C4-2B (cell line): ENCODE measurements around the gene YEATS2.

ENCODE experiments used
- H3K27ac ChIP-seq: fragments of 450-650 bp; 2 replicates; pipeline ENCODE4 v1.5.1; 2017
- ZFX ChIP-seq: fragments of 450-650 bp; IDR thresholded peaks from 2 replicates; pipeline ENCODE4 v1.6.1; 2017
- TF ChIP-seq, protein P1 (sequence below): fragments of 450-650 bp; conservative IDR thresholded peaks from 2 replicates; pipeline ENCODE4 v1.5.1; 2017; ENCODE audit warnings: mild to moderate bottlenecking

YEATS2 gene

DNA sequence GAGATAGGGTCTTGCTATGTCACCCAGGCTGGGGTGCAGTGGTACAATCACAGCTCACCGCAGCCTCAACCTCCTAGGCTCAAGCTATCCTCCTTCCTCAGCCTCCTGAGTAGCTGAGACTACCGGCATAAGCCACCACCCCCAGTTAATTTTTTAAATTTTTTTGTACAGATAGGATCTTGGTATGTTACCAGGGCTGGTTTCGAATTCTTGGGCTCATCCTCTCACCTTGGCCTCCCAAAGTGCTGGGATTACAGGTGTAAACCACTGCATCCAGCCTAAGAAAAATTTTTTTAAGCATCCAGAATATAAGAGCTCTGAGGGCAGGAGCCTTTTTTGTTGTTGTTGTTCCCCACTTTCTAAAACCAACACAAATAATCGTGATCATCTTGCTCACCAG is 142.2 kb downstream of the YEATS2 start:
- TF ChIP-seq, protein P1, sequence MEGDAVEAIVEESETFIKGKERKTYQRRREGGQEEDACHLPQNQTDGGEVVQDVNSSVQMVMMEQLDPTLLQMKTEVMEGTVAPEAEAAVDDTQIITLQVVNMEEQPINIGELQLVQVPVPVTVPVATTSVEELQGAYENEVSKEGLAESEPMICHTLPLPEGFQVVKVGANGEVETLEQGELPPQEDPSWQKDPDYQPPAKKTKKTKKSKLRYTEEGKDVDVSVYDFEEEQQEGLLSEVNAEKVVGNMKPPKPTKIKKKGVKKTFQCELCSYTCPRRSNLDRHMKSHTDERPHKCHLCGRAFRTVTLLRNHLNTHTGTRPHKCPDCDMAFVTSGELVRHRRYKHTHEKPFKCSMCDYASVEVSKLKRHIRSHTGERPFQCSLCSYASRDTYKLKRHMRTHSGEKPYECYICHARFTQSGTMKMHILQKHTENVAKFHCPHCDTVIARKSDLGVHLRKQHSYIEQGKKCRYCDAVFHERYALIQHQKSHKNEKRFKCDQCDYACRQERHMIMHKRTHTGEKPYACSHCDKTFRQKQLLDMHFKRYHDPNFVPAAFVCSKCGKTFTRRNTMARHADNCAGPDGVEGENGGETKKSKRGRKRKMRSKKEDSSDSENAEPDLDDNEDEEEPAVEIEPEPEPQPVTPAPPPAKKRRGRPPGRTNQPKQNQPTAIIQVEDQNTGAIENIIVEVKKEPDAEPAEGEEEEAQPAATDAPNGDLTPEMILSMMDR, result no peak

DNA sequence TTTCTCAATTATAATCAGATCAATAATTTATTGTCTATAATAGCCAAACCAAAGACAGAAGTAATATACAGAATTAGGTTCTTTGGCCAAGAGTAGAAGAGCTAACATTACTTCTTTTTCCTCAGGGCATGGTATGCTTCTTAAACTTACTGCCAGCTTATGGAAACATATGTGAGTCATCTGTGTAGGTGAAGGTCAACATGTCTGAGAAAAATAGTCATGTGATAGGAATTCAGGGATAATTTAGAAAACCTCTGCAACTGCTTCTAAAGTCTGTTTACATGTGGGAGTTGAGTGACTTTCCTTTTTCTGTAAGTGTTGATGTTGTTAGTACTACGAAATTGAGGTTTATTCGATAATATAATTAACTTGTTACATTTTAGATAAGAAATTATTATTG is 147.0 kb downstream of the YEATS2 start:
- no peak overlapping the region for H3K27ac ChIP-seq

More for the DNA sequence above, 142.2 kb downstream of the YEATS2 start:
- H3K27ac ChIP-seq, result no peak overlapping the region

DNA sequence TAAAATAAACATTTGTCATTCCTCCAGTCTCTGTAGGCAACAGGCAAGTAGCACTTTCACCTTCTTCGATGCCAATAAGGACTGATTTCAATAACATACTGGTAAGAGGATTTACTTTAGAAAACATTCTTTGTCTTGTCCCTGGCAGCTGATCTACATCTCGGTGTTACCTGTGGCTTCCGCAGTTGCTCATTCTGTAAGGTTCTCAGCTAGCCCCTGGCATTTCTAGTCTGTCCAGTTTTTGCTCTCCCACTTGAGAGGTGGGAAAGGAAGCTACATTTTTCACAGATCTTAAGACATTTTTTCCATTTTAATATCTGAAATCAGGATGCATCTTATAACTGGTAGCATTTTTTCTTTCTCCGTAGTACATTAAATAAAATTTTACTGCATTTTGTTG is 147.5 kb downstream of the YEATS2 start:
- TF ChIP-seq ZFX, result no peak
- TF ChIP-seq, protein P1, result no peak
- no peak overlapping the region for H3K27ac ChIP-seq

More for the DNA sequence above, 147.0 kb downstream of the YEATS2 start:
- no peak for TF ChIP-seq ZFX
- TF ChIP-seq, protein P1, result no peak

DNA sequence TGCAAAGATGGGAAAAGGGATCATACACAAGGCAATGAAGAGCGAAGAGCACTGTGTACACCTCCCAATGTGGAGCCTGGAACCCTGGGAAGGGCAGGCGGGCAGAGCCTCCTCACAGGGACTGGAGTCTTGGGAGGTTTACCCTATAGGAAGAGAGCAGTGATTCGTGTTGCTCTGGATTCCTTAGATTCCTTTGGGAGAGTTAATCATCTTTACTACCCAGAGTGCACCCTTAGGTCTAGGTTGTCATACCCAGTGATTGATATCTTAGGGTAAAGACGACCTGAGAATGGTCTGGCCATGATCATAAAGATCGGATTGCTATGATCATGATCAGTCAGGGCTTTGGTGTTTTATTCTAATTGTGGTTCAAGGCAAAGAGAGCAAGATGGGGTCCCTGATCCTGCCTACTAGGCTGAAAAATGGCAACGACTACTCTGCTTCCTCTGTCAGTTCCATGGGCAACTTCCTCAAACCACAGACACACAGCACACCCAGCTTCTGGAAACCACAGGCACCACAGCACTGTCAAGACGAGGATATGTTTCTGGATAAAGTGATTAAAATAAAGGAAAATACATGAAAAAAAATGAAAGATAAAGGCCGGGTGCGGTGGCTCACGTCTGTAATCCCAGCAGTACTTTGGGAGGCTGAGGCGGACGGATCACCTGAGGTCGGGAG is 148.2 kb downstream of the YEATS2 start:
- TF ChIP-seq ZFX, result no peak
- TF ChIP-seq, protein P1, result no peak
- H3K27ac ChIP-seq, result no peak overlapping the region

DNA sequence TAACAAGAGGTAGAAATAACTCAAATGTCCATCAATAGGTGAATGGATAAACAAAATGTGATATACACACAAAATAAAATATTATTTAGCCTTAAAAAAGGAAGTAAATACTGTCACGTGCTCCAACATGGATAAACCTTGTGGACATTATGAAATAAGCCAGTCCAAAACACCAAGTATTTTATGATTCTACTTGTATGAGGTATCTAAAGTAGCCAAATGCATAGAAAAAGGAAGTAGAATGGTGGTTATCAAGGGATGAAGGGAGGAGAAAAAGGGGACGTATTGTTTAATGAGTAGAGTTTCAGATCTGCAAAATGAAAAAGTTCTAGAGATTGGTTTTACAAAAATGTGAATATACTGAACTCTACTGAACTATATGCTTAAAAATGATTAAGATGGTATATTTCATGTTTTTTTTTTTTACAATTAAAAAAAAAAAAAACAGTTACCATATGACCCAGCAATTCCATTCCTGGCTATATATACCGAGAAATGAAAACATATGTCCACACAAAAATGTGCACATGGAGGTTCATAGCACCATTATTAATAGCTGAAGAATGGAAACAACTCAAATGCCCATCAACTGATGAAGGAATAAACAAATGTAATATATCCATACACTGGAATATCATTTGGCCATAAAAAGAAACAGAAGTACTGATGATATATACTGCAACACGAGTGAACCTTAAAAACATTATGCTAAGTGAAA is 156.9 kb downstream of the YEATS2 start:
- no peak overlapping the region for H3K27ac ChIP-seq
- TF ChIP-seq, protein P1, result no peak
- no peak for TF ChIP-seq ZFX

DNA sequence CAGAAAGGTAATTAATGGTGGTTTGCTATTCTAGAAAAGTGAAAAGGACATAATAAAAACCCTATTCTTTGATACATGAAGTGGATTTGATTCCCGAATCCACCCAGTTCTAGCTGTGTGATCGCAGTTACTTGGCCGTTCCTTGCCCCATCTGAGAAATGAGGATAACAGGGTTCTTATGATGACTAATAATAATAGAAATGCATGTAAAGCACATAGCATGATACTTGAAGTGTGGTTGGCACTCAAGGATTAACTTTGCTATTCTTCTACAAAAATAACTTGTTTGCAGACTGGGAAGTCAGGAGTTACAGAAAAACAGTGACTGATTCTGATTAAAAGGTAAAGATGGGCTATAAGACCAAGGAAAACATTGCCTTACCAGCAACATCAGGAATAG is 160.3 kb downstream of the YEATS2 start:
- TF ChIP-seq, protein P1, result no peak
- TF ChIP-seq ZFX, result no peak
- no peak overlapping the region for H3K27ac ChIP-seq
